Measurements from ENCODE around the gene SORL1. TPM values are rescaled to one million over a fixed set of nuclear protein-coding genes. Genes with fewer than 3 reads are reported as not detected.

SORL1 gene
- total RNA-seq, 1 experiment from 2014 or later: 4.9 TPM

DNA sequence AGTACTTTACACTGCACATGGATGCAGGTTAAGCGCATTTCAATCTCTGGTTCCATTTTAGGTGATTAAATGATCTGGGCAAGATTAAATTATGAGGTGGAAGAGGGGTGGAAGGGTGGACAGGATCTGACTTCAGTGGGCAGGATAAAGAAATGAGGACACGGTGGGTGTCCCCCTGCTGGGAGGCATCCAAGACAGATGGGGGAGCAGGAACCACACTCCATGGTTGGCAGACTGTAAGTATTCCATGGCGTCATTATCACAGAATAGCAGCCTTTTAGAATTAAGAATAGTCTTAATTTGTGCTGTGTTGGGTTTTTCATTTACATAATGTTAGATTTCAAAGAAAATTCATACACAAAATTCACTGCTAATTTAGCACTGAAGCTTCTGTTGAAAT lies 7.6 kb upstream of the SORL1 start:
- ChIA-PET POLR2A (ENCODE audit: unreplicated experiment) (no interaction called here), CTCF (interaction anchor here (0.9 kb wide), 1 partner anchor 24 kb away, joined by 3 read pairs; no protein-coding TSS in a partner anchor)
- intact Hi-C loops (cut with micrococcal nuclease; ENCODE audit: unreplicated experiment): no loop called here
- H2AFZ ChIP-seq: no peak overlapping the region
- no peaks in the 10 kb centered on the region for H3K9me2 ChIP-seq (ENCODE audit: insufficient read depth)
- BruUV-seq (replicated peaks): no TSS peak
- no peaks in the 10 kb centered on the region for H3F3A ChIP-seq (ENCODE audit: insufficient read depth, low read depth)
- TF ChIP-seq, protein P1, sequence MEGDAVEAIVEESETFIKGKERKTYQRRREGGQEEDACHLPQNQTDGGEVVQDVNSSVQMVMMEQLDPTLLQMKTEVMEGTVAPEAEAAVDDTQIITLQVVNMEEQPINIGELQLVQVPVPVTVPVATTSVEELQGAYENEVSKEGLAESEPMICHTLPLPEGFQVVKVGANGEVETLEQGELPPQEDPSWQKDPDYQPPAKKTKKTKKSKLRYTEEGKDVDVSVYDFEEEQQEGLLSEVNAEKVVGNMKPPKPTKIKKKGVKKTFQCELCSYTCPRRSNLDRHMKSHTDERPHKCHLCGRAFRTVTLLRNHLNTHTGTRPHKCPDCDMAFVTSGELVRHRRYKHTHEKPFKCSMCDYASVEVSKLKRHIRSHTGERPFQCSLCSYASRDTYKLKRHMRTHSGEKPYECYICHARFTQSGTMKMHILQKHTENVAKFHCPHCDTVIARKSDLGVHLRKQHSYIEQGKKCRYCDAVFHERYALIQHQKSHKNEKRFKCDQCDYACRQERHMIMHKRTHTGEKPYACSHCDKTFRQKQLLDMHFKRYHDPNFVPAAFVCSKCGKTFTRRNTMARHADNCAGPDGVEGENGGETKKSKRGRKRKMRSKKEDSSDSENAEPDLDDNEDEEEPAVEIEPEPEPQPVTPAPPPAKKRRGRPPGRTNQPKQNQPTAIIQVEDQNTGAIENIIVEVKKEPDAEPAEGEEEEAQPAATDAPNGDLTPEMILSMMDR (conservative IDR thresholded peaks at IDR 0.05): no peak
- TF ChIP-seq EZH2 (IDR thresholded peaks at IDR 0.05; ENCODE audit: low read depth): no peak
- H4K20me1 ChIP-seq (ENCODE audit: insufficient read depth): no peaks in the 10 kb centered on the region
- DNase-seq: no peak
- H3K9me3 ChIP-seq (ENCODE audit: insufficient read depth, low read depth): no peaks in the 10 kb centered on the region
- H3K4me2 ChIP-seq: no peak overlapping the region
- H3K27ac ChIP-seq: no peak overlapping the region
- no peaks in the 10 kb centered on the region for H3K4me1 ChIP-seq (replicated peaks; ENCODE audit: insufficient read depth)
- H3K27me3 ChIP-seq (ENCODE audit: insufficient read depth, low read depth): no peaks in the 10 kb centered on the region; the same call in 1 of the 2 replicates
- no peaks in the 10 kb centered on the region for H3K36me3 ChIP-seq (ENCODE audit: low read depth)
- H3K4me3 ChIP-seq: no peak overlapping the region
- no peaks in the 10 kb centered on the region for H3K79me2 ChIP-seq (ENCODE audit: low read depth)

DNA sequence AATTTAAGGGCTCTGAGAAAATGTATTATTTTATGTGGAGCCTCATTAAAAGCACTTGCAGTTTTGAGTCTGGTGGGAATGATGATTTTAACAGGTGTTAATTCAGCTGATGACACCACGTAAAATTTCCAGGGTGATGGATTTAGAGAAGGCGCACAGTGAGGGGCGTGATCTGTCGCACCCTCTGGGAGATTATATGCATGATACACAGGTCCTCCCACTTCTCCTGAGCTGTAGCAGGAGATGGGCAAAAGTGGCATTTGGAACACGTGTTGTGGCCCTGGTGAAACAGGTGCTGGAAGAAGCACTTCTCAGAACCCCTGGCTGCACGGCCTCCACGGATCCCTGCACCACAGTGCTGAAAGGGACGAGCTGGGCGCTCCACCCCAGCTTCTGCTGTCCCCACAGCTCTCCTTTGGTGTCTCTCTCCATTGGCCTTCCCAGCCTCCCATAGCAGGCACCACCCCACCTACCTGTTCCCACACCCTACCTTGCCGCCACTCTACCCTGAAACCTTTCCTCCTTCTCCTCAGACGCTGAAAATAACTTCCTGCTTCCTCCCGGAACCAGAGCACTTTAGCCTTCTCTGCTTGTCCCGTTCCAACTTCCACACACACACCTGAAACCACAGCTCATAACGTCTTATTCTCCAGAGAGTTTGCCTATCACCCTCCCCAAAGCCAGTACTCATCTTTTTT lies 6.9 kb upstream of the SORL1 start:
- CTCF ChIA-PET: no interaction called here
- Histone ChIP-seq H3K4me2 (no peak overlapping the region), H3K36me3 (ENCODE audit: low read depth) (no peaks in the 10 kb centered on the region), H3F3A (ENCODE audit: insufficient read depth, low read depth) (no peaks in the 10 kb centered on the region), H3K27me3 (ENCODE audit: insufficient read depth, low read depth) (no peaks in the 10 kb centered on the region; the same call in 1 of the 2 replicates), H3K9me3 (ENCODE audit: insufficient read depth, low read depth) (no peaks in the 10 kb centered on the region), H3K79me2 (ENCODE audit: low read depth) (no peaks in the 10 kb centered on the region), H4K20me1 (ENCODE audit: insufficient read depth) (no peaks in the 10 kb centered on the region), H3K4me1 (replicated peaks; ENCODE audit: insufficient read depth) (no peaks in the 10 kb centered on the region), H3K4me3 (no peak overlapping the region), H2AFZ (no peak overlapping the region), H3K9me2 (ENCODE audit: insufficient read depth) (no peaks in the 10 kb centered on the region), H3K27ac (no peak overlapping the region)
- POLR2A ChIA-PET (ENCODE audit: unreplicated experiment): no interaction called here
- intact Hi-C loops (cut with micrococcal nuclease; ENCODE audit: unreplicated experiment): no loop called here
- DNase-seq: no peak
- BruUV-seq (replicated peaks): no TSS peak
- TF ChIP-seq, protein P1 (conservative IDR thresholded peaks at IDR 0.05): no peak
- TF ChIP-seq EZH2 (IDR thresholded peaks at IDR 0.05; ENCODE audit: low read depth): no peak

DNA sequence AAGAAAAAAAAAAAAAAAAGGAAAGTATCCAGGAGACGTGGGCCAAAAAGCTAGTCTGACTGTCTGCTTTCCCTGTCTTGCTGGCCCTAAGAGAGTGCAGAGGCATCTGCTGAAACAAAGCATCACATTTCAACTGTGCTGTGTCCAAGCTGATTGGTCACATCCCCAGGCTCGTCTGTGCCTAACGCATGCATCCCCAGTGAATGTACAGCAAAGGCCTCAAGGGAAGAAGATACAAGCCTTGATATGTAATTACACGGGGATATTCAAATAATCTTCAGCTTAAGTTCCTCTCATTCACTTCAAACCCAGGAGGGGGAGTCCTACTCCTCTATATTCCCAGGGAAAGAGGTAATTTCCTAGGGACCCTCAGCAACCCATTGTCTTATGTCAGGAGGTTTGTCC lies 5.4 kb upstream of the SORL1 start:
- BruUV-seq (replicated peaks): no TSS peak
- DNase-seq: no peak
- H2AFZ ChIP-seq: no peak overlapping the region
- CTCF ChIA-PET: no interaction called here
- no peaks in the 10 kb centered on the region for H3K9me3 ChIP-seq (ENCODE audit: insufficient read depth, low read depth)
- H3K4me3 ChIP-seq: no peak overlapping the region
- H3K36me3 ChIP-seq (ENCODE audit: low read depth): no peaks in the 10 kb centered on the region
- no peaks in the 10 kb centered on the region for H3K9me2 ChIP-seq (ENCODE audit: insufficient read depth)
- H4K20me1 ChIP-seq (ENCODE audit: insufficient read depth): no peaks in the 10 kb centered on the region
- H3K4me2 ChIP-seq: no peak overlapping the region
- no peak overlapping the region for H3K27ac ChIP-seq
- H3F3A ChIP-seq (ENCODE audit: insufficient read depth, low read depth): no peaks in the 10 kb centered on the region
- H3K4me1 ChIP-seq (replicated peaks; ENCODE audit: insufficient read depth): no peaks in the 10 kb centered on the region
- intact Hi-C loops (cut with micrococcal nuclease; ENCODE audit: unreplicated experiment): no loop called here
- H3K79me2 ChIP-seq (ENCODE audit: low read depth): no peaks in the 10 kb centered on the region
- TF ChIP-seq EZH2 (IDR thresholded peaks at IDR 0.05; ENCODE audit: low read depth): no peak
- TF ChIP-seq, protein P1 (conservative IDR thresholded peaks at IDR 0.05): peak; percentile 31; the same call in 1 of the 2 replicates
- H3K27me3 ChIP-seq (ENCODE audit: insufficient read depth, low read depth): no peaks in the 10 kb centered on the region; the same call in 1 of the 2 replicates
- POLR2A ChIA-PET (ENCODE audit: unreplicated experiment): interaction anchor here (0.6 kb wide), 1 partner anchor 65 kb away, joined by 8 read pairs; no protein-coding TSS in a partner anchor
